GM18511 (cell line): ENCODE data around the gene NR3C1.
A peak's percentile ranks its signal among the peaks of the same experiment; 100 is the strongest.

Source experiments
- ATAC-seq: cut with Tn5 transposase; IDR thresholded peaks from one replicate; pipeline ENCODE4 v1.9.1; 2021; ENCODE audit warnings: mild to moderate bottlenecking, moderate library complexity; ENCODE audit not compliant: unreplicated experiment

NR3C1 gene

DNA sequence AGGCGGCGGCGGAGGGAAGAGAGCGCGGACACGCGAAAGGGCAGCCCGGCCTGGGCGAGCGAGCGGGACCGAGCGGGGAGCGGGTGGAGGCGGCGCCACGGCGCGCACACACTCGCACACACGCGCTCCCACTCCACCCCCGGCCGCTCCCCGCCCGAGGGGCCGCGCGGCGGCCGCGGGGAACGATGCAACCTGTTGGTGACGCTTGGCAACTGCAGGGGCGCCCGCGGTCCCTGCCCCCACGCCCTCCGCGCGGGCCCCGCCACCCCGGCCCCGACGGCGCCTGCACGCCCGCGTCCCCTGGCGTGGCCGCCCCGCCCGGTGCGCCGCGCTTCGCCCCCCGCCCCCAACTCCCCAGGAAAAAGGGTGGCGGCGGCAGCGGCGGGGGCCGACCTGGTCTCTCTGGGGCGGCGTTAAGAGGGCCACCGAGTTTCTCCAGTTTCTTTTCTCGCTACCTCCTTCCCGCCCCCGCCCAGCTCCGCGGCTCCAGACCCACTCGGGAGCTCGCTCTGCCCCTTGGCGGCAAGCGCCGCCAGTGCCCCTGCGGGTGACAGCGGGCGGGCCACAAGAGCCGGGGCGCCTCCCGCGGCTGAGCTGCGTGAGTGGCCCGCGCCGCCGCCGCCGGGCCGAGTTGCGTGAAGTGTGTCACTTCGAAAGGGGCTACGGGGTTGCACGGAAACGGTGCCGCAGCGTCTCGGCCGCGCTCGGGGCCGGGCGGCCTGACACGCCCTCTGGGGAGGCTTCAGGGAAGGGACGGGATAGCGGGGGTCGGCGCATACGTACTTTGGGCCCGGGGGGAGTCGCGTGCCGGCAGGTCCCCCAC lies at the start of gene NR3C1:
NR3C1 (minus strand) TSS at position 94 of the 823 bp plus-strand sequence. CDS start 2,847 bp downstream, outside the sequence.
- peak; percentile 62 for ATAC-seq

DNA sequence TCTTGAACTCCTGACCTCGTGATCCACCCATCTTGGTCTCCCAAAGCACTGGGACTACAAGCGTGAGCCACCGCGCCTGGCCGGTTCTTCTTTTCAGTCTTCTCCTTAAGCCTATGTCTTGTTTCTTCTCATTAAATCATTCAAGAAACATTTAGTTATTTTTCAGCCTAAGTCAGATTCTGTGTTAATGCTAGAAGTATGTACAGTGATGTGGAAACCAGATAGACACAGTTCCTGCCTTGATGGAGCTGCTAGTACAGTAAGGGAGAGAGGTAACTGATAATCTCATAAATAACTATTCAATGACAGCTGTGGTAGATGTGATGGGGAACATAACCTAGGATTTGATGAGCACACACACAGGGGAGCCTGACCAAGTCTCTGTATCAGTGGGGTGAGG lies 46.3 kb upstream of the NR3C1 start:
- no peak for ATAC-seq

DNA sequence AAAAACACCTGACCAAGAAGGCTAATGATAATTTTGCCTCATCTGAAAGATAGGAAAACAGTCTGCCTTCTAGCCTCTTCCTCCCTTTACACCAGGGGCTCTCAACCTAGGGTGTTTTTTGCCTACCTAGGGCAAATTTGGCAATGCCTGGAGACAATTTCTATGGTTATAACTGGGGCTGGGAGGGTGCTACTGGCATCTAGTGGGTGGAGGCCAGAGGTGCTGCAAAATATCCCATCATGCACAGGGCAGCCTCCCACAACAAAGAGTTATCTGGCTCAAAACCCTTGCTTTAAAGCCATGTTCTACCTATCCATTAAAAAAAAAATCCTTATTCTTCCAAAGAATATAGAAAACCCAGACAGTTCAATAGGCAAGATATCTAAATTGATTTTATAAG lies 45.0 kb upstream of the NR3C1 start:
- ATAC-seq: no peak

DNA sequence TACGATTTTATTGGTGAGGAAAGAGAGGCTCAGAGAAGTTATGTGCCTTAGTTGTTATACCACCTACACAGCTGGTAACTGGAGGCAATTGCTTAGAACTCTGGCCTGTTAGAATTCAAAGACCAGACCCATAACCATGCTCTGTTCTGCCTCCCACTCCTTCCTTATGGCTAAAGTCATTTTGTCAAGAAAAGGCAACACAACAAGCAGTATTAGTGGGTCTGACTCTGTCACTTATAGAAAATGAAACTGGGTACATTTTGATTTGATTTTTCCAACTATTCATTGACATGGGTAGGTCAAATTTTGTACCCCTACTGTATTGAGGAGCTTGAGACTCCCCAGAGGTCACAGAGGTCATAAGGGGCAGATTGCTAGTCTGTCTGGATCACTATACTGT lies 44.5 kb upstream of the NR3C1 start:
- ATAC-seq: peak; percentile 55

DNA sequence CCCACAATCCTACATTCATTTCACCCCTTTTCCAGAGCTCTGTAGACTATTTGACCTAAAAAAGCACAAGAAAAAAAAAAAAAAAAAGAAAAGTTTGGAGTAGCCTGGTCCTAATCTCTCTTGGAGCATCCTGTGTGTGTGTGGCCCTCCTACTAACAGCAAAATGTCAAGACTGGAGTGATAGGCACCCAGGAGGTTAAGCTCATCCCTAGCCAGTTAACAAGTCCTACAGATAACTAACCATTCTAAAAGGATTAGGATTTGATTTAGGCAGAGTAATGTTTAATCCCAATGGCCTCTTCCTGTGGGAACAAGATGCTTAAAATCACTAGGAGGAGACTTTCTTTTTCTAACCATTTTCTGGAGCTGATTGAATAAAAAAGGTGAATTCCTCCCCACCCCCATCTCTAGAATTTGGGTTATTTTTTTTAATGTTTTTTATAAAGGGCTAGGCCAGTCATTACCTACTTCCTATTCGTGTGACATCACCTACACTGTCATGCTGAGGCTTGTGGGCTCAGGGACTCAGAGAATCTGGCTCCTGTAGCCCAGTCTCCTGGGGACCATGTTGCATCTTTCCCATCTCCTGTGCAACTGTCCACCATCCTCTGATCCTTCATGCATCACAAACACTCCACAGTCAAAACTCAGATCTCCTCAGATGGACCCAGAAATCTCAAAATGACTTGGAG lies 43.2 kb upstream of the NR3C1 start:
- ATAC-seq: peak; percentile 57

DNA sequence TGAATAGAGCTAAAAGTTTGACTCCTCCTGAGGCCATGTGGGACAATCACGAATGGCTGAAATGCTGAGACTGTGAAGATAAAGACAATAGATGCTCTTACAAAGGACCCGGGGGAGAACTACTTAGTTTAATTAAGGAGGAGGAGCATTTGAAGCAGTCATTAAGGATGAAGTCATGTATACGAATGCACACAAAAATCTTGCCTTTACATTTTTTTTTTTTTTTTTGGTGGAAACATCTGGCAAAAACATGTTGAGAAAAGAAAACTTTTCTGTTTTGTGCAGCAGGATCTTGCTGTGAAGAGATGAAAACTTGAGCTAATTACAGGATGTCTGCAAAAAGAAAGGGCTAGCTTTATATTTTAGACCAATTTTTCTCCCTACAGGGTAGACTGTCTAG lies 42.3 kb upstream of the NR3C1 start:
- ATAC-seq: no peak

DNA sequence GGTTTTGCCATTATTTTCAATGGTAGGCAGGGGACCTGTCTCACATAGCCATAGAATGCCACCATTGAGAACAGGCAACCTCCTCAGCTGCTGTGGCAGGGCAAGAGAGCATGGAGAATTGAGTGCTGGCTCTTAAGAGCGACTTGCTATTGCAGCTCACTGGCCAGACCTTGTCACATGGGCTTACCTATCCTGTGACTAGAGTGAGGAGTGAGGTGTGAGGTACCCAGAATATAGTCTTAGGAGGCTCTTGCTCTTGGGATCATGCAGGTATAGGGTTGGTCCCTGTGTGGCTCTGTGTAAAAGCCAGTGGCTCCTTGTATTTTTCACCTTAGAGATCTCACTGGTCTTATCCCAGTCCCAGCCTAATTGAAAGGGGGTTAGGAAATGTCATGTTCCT lies 39.8 kb upstream of the NR3C1 start:
- no peak for ATAC-seq

DNA sequence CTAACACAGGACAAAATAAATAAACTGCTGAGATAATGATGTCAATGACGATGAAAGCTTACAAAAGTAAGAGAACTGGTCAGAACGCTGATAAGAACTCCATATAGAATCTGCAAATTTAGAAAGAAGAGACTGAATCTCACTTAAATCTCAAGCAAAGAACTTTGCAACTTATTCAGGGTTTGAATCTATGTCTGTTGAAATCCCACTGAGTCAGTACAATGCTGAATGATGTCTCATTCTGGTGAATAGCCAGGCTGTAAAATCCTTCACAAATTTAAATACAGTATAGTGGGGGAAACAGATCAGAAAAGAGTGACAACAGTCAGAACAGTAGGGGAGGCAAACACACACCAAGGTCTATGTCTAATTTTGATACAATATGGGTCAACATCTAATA lies 38.9 kb upstream of the NR3C1 start:
- ATAC-seq: no peak

DNA sequence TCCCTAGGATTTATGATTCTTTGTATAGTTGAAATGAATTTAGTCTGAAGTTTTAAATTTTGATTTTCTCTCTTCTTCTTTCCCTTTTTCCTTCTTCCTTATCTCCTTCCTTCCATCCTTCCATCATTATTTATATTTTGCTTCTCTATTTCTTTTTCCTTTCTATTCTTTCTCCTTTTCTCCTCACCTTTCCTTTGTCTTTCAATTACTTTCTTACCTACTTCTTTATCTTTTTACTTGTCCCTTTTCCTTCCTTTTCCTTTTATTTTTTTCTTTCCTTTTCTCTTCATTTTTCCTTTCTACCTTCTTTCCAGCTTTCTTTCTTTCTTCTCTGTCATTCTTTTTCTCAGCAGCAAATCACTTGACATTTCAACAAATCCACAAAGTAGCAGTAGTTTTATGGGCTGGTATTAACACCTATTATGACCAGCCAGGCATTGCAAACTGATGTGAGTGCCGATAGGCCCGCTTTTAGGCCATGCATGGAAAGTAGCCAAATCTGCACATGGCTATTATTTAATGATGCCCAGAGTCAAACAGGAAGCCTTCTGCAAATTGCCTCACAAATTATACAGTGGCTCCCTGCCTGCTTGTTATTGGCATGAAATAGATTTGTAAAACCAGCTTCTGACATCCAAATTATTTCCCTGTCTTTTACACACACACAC lies 37.1 kb upstream of the NR3C1 start:
- no peak for ATAC-seq

DNA sequence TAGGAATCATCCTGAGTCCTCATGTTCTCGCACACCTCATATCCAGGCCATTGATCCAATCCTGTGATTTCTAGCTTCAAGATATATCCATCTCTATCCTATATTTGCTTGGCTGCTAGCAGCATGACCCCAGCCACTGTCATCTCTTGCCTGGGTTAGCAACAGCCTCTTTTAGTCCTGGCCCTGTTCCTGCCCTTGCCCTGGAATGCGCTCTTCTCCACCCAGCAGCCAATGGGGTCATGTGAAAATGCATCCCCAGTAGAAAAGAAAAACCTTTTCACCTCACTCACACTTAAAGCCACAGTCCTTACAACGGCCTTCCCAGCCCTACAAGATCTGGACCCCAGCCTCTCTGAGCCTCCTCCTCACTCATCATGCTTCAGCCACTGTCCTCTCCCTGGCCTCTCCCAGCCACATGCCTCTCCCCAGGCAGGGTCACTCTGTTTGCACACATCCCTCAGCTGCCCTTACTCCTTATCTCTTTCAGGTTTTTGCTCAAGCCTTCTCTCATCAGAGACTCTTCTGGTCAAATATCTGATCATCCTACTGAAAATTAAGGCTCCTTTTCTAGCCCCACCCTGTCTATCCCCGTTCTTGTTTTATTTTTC lies 34.3 kb upstream of the NR3C1 start:
- ATAC-seq: no peak

DNA sequence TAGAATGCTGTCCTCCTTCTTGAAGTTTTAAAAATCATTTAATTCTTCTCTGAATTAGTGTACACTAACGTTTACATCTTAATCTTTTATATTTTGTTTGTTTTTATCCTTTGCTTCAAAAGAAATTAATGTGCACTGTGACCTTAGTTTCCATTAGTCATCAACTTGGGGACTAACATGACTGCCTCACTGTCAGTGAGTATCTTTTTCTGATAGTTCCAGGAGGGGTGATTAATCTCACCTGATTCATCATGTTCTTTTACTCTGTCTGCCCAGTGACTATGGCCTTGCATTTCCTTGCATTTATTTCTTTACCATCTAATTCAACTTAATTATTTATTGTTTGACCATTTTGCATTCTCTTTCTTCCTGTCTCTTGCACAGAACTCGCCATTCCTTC lies 33.4 kb upstream of the NR3C1 start:
- no peak for ATAC-seq

DNA sequence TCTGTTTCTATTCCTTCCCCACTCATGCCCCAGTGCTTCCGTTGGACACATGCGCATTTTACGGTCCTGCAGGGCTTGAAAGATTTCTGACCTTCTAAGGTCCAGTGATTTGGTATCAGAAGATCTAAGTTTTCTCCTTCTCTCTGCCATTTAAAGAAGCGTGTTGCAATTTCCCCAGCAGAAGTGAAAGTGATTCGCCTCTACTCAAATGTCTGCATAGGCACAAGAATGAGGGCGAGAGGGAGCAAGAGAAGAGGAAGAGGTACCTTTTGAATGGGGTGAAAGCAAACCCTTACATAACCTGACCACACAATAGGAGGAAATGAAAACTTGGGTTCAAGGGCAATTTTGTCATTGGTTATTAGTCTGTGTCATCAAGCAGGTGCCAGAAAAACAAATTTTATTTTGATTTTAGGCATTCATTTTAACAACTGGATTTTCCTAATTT lies 31.7 kb upstream of the NR3C1 start:
- peak; percentile 89 for ATAC-seq

DNA sequence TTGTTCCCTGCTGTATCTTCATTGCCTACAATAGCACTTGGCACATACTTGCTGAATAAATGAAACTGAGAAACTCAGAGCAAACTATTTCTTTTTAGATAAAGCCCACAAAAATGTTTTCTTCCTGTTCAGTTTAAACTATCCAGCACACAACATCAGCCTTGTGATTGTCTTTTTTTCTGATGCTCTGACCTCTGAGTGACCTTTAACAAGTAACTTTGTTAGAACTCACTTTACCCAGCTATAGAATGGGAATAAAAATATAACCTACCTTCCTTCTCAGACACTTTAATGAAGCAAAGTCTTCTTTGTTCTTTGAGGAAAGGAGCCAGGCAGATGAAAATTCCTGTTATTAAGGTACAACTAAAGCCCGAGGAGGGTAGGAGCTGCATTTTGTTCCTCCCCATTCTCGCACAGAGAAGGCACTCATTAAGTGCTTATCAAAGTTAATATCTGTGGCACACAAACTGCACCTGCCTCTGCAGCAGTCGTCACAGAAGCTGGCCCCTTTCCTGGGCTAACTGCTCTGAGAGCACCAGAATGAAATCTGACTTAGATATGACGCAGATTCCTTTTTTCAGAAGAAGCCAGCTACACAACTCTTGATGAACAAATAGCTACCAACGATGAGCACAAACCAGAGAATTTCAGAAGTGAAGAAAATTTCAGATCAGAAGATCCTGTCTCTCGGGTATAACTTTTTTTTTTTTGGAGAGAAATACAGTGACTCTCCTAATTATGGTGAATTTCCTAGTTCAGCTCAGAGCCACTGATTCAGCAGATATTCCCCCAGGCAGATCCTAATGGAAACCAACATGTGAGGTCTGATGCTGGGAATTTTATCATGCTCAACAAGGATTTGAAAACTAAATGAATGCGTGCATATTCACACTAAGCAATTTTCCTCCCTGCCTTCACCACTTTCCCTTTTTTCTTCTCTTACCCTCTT lies 31.0 kb upstream of the NR3C1 start:
- ATAC-seq: peak; percentile 38

DNA sequence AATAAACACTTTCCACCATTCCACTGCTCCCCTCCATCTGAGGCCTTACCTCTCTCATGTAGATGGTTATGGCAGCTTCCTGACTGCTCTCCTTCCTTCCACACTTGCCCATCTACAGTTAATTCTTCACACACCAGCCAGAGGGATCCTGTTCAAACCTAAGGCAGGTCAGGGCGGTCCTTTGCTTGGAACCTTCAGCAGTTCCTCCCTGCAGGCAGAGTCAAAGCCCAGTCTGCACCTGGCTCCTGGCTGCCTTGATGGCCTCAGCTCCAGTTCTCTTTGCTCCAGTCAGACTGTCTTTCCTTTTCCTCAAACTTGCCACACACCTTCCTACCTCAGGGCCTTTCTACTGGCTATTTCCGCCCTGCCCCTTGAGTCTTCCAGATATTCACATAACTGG lies 30.2 kb upstream of the NR3C1 start:
- no peak for ATAC-seq

DNA sequence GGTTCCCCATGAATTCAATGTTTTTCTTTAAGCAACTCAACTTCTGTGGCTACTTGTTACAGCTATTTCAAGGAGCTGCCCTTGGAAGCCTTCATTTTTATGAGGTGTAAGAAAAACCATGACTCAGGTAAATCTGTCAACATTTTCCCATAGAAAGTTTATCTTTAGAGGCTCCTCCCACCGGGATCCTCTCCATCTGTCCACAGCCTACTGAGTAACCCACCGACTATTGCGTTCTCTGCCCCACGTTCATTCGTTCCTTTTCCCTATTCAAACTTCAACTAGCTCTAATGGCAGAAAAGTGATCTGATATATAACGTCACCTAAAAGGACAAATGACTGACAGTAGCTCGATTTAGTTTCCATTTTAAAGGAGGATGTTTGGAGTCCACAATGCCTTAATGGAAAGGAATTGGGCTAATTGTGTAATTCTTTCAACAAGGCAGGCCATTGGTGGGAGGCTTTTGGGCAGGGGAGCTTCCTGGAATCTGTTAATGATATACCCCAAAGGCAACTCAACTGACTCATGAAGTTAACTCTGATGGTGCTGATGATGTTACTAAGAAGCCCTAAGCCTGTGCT lies 29.3 kb upstream of the NR3C1 start:
- peak; percentile 41 for ATAC-seq

DNA sequence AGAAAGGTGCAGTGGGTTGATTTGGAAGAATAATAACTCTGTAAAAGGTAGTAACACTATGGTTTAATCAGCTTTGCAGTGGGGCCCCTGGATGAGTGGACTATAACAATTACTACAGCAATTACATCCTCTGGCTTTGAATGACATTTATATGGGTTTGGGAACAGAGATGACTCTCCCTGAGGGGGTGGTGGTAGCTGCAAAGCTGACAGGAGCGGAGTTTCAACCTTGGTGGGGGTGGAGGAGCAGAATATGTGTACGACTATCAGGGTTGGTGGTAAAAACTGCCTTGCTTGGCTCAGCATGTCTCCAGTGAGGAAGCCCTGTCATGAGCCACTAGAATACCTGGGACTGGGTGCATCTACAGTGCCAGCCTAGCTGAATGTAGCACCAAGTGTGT lies 28.3 kb upstream of the NR3C1 start:
- ATAC-seq: no peak

DNA sequence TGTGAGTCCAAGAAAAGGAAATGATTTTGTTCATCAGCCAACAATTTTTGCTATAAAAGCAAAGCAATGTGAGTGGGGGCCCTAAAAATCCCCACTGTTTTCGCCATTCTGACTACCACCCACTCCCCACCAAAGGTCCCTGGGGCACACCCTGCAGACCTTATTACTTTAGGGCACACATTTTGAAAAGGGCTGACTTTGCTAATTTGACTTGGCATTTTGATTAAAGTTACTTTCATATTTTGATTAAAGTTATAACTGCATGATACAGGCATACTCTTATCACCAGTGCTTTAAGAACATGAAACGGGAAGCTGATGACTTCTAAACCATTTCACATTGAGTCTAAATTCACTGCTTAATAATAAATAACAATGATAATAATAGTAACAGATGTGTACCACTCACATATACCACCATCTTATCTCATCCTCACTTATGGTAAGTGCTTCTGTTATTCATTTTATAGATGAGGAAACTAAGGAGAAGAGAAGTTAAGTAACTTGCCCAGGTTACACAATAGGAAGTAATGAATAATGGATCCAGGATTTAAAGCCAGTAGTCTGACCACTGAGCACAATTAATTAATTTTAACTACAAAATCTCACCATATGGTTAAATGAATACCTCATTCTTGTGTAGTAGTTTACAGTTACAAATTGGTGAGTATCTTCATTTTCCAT lies 25.4 kb upstream of the NR3C1 start:
- no peak for ATAC-seq

DNA sequence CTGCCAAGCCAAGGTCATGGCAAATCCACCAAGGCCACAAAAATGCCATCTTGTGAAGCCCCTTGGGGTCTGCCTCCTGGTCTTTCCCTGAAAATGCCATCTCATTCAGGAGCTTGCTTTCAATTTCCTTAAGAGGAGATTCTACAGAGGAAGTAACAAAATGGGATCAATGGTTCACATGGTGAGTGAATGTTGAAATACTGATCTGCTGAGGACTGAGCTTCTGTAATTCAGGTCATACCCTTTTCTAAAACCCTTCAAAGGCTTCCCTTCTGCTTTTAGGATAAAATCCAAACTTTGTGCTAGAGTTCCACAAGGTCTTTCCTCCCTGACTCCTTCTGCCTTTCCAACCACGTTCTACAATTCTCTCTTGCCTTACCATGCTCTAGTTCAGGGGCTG lies 24.7 kb upstream of the NR3C1 start:
- ATAC-seq: no peak

DNA sequence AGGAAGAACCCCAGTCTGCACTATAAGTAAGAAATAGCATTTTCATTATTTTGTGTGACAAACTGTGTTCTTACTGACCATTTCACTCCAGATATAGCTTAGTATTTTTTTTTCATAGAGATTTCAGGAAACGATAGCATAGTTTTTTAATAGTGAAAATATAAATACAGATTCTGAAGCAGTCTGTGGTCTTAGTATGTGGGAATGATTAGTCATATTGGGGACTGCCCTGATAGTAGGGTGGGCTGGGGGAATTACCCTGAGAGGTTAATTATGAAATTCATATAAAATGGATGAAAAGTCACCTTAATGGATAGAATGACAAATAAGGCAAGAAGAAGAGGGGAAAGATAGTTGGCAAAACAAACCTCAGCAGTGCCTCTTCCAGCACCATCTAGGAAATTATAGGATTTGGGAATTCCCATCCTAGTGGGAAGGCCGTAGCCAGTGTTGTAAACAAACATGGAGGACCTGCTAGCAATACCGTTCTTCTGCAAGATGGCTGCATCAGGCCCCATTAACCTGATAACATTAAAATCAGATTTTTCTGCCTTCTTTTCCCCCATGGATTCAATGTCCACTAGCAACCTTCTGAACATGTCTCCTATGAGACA lies 23.7 kb upstream of the NR3C1 start:
- peak; percentile 64 for ATAC-seq
